ENCODE results near the gene ZFAND3.

GRCh38 chr6:37987559-37987958, 168.0 kb downstream of the ZFAND3 start:
- TF ChIP-seq GATA3 (IDR thresholded peaks at IDR 0.05; ENCODE audit: low read depth, low read length) (no peak), GATA2 (IDR thresholded peaks at IDR 0.05; ENCODE audit: low read depth, low read length) (no peak)
